Ecto neural progenitor cell (in vitro differentiated cells): ENCODE data around the gene CDK11A.
A peak's percentile ranks its signal among the peaks of the same experiment; 100 is the strongest.
"Not testable (repeated sequence)": the region's sequence is repeated elsewhere in the genome, so short reads cannot be mapped to it uniquely, and the experiment has no call there.

Experiments used
- DNase-seq: peaks from one replicate; pipeline ENCODE4 v3.0.0-alpha.2; 2018; ENCODE audit warnings: low spot score

Gene CDK11A

GRCh38 chr1:1754051-1754815 is 30.1 kb upstream of the CDK11A start:
- DNase-seq: no peak

GRCh38 chr1:1753607-1754005 is 29.4 kb upstream of the CDK11A start:
- DNase-seq: no peak

DNA sequence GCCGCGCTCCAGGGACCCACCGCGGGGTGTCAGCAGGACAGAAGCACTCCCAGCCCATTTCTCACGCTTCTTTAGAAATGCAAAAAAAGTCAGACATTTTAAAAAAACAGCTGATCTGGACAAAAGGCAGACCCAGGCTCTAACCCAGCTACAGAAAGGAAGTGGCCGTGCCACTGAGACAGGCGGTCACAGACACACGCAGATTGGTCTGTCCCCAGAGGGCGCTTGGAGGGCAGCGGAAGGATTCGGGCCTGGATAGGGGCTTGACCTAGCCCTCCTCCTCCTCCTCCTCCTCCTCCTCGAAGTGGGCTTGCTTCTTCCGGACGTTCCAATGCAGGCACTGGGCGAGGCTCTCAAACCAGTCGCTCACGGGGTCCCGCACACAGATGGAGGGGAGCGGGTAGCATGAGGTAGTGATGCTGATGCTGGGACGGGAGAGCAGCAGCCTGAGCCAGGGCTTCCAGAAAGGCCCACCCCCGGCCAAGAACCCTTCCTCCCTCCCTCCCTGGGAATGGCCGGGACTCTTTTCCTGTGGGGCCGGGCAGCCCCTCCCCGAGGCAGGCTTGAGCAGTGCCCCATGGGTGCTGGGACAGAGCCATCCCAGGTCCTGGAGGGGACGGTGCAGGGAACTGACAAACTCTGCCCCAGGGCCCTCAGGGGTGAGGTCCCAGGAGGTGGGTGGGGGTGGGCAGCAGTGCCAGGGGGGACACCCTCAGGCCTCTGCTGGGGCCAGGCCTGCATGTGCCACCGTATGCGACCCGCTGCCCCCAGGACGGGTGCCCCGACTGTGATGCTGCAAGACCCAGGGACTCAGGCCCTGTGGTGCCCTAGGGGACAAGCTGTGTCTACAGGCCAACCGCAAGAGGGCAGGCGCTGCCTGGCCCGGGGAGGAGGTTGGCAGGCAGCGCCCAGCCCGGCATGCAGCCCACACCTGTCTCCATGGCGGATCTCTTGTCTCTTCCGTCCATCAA is 28.8 kb upstream of the CDK11A start:
- no peak for DNase-seq

DNA sequence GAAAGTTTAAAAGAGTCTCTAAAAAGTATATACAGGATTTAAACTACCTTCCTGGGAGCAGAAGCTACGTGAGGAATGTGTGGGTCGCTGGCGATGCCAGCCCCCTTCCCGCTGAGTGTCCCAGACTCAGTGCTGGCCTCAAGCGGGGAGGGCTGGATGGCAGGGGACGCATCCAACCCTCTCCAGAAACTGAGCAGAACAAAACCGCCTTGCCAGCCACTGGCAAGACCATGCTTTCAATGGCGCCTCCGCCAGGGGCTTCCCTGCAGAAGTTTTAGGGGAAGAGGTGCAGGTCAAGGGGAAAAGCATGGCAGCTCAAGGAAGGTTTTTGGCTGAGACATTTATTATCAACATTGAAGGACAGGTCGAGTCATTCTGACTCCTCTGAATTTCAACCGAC is 28.0 kb upstream of the CDK11A start:
- no peak for DNase-seq

- DNase-seq: not testable (repeated sequence)
Observed at GRCh38 chr1:1749941-1750340, 25.8 kb upstream of the CDK11A start.

DNA sequence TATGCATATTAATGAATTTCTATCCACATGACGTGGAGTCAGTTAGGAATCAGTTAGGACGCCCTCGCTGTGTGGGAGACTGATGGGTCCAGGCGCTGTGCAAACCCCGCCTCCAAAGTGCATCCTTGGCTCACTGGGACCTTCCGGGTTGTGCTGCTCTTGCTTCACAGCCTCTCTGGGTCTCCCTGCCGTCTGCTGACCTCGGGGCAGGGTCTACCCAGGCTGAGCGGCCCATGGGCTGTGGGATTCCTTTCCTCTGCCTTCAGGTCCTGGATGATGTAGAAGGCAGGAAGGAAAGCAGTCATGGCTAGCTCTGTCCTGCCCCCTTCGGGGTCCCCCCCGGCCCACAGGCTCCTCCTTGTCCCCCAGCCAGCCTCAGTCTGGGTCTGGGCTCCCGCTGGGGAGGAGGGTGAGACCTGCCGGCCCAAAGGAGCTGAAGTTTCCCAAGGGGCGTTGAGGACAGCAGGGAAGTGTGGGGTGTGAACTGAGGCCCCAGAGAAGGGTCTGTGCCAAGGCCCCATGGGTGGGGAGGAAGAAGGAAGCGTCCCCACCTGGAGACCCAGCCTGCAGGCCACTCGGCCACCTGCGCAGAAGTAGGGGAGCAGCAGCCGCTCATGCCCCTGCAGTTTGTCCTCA is 24.6 kb upstream of the CDK11A start:
- DNase-seq: no peak

- DNase-seq: not testable (repeated sequence)
Observed at GRCh38 chr1:1746566-1746909, 22.4 kb upstream of the CDK11A start.

GRCh38 chr1:1745651-1746565 is 21.8 kb upstream of the CDK11A start:
- DNase-seq: peak; percentile 73

DNA sequence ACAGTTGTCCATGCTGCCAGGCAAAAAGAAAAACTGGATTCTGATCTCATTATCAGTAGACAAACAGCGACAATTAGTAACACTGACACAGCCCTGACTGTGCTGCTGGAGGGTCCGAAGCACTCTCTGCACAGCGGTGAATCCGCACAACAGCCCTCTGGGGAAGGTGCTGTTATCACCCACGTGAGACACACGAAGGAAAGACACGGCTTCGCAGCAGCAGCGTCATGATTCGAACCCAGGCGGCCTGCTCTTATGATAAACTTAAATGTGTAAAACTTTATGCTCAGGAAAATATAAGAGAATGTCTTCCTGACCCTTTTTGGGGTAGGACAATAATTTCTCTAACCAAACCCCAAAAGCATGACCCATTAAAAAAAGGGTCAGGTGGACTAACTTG is 18.4 kb upstream of the CDK11A start:
- DNase-seq: not testable (repeated sequence)

GRCh38 chr1:1741013-1741412 is 16.9 kb upstream of the CDK11A start:
- not testable (repeated sequence) for DNase-seq

DNA sequence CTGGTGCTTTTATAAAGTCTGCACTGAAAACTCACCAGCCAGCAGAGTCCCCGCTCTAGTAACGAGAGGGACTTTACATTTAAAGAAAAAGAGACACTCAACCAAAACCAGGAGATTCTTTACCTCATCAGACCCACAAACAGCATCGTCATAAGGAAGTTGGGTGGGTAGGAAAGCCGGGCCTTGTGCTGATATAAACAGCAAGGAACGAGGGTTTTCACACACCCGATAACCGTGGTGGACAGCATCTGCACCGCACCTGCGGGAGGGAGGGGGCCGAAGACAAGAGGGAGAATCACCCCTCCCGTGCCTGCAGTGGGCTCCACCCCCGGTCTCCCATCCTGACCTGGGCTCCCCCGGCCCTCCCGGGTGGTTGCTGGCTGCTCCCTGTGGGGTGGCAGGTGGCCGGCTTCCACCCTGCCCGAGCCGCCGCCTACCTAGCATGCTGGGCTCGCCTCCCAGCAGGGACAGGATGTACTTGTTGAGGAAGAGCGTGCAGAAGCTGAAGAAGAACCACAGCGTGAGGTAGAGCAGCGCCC is 14.7 kb upstream of the CDK11A start:
- DNase-seq: not testable (repeated sequence)

DNA sequence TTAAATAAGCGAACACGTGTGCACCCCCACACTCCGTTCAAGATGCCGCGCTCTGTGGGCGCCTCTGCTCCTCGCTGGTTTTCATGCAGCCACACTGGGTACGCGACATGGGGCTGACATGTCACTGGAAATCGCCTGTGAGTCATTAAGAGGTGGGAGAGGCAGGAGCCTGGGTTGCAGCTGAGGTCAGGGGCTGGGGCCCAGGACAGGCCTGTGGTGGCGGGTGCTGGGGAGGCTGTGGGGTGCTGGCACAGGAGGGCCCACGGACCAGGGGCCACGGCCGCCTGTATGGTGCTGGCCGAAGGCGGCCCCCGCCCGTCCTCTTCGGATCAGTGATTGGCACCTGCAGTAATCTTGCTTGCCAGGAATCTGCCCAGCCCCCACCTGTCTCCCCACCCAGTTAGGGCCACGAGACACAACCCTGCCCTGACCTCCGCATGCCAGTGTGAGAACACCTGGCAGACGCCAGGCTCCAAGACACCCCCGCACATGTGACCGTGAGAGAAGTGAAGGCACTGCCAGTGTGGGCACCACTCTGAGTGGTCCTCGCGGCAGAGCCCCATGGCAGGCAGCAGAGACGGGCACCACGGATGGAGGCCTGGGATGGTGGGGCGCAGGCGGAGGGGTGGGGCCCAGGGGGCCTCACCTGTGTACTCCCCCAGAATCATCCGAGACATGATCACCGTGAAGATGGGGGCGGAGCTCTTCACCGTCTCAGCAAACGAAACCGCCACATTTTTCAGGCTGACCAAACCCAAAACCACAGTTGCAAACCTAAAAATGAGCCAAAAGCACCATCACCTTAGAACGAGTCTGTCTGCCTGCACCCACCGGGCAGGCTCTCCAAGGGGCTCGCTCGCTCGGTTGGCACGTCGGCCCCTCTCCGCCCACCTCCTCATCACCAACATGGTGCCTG is 13.8 kb upstream of the CDK11A start:
- not testable (repeated sequence) for DNase-seq

DNA sequence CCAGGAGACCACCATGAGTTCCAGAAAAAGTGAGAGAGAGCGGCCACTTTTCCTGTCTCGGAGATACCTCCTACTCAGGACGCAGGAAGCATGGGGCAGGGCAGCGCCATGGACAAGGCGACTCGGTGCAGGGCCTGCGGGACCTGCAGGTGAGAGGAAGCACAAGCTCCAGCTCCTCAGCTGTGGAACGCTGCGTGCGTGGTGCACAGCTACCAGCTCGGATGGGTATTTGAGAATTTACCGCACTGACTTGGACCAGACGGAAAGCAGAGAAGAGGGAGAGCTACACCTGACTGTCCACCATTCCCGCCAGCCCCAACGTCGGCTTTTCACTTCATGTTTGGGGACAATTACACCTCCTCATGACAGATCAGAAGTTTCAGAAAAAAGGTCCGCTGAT is 8.2 kb upstream of the CDK11A start:
- DNase-seq: no peak

DNA sequence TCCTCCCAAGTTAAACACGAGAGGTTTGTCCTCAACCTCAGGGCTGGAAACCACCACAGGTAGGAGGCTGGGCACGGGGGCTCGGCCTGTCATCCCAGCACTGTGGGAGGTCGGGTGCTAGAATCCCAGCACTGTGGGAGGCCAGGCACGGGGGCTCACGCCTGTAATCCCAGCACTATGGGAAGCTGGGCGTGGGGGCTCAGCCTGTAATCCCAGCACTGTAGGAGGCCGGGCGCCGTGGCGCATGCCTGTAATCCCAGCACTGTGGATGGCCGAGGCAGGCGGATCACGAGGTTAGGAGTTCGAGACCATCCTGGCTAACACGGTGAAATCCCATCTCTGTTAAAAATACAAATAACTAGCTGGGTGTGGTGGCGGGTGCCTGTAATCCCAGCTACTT is 6.7 kb upstream of the CDK11A start:
- DNase-seq: no peak

- DNase-seq: not testable (repeated sequence)
Observed at GRCh38 chr1:1730230-1730629, 6.1 kb upstream of the CDK11A start.

GRCh38 chr1:1729116-1729816 is 5.1 kb upstream of the CDK11A start:
- DNase-seq: not testable (repeated sequence)

- not testable (repeated sequence) for DNase-seq
Observed at GRCh38 chr1:1728308-1729005, 4.3 kb upstream of the CDK11A start.

GRCh38 chr1:1727131-1727651 is 3.0 kb upstream of the CDK11A start:
- DNase-seq: not testable (repeated sequence)

DNA sequence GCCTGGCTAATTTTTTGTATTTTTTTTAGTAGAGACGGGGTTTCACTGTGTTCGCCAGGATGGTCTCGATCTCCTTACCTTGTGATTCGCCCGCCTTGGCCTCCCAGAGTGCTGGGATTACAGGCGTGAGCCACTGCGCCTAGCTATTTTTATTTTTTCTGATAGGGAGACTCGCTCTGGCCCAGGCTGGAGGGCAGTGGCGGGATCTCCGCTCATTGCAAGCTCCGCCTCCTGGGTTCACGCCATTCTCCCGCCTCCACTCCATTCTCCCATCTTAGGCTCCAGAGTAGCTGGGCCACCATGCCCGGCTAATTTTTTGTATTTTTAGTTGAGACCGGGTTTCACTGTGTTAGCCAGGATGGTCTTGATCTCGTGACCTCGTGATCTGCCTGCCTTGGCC is 1.9 kb upstream of the CDK11A start:
- DNase-seq: not testable (repeated sequence)
